Measurements from ENCODE around the gene KLHL2. TPM values are rescaled to one million over a fixed set of nuclear protein-coding genes. Genes with fewer than 3 reads are reported as not detected.

Gene KLHL2
- total and polyA plus RNA-seq, 2 experiments from 2014 or later = 7.1 to 14.8 TPM

DNA sequence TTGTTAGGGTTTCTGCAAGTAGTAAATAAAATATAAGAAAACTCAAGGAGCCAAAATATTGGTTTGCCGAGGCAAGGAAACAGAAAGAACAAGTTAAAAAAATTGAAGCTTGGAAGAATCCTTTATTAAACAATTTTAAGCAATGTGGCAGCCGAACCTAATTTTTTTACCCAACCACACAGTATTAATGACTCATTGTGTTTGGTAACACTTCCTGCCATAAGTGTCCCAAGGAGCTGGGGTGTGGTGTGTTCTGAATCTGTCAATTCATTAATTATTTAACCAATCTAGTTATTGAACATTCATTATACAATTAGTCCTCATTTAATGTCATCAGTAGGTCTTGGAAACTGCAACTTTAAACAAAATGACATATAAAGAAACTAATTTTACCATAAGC, 152.1 kb downstream of the KLHL2 start (continued):
- TF ChIP-seq, protein P1, sequence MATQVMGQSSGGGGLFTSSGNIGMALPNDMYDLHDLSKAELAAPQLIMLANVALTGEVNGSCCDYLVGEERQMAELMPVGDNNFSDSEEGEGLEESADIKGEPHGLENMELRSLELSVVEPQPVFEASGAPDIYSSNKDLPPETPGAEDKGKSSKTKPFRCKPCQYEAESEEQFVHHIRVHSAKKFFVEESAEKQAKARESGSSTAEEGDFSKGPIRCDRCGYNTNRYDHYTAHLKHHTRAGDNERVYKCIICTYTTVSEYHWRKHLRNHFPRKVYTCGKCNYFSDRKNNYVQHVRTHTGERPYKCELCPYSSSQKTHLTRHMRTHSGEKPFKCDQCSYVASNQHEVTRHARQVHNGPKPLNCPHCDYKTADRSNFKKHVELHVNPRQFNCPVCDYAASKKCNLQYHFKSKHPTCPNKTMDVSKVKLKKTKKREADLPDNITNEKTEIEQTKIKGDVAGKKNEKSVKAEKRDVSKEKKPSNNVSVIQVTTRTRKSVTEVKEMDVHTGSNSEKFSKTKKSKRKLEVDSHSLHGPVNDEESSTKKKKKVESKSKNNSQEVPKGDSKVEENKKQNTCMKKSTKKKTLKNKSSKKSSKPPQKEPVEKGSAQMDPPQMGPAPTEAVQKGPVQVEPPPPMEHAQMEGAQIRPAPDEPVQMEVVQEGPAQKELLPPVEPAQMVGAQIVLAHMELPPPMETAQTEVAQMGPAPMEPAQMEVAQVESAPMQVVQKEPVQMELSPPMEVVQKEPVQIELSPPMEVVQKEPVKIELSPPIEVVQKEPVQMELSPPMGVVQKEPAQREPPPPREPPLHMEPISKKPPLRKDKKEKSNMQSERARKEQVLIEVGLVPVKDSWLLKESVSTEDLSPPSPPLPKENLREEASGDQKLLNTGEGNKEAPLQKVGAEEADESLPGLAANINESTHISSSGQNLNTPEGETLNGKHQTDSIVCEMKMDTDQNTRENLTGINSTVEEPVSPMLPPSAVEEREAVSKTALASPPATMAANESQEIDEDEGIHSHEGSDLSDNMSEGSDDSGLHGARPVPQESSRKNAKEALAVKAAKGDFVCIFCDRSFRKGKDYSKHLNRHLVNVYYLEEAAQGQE (IDR thresholded peaks at IDR 0.05; ENCODE audit: unreplicated experiment) = no peak
- TF ChIP-seq POLR2AphosphoS5 (IDR thresholded peaks at IDR 0.05; ENCODE audit: low read depth) = no peak
- no peak for TF ChIP-seq NANOG (IDR thresholded peaks at IDR 0.05; ENCODE audit: borderline replicate concordance)
- TF ChIP-seq, protein P2, sequence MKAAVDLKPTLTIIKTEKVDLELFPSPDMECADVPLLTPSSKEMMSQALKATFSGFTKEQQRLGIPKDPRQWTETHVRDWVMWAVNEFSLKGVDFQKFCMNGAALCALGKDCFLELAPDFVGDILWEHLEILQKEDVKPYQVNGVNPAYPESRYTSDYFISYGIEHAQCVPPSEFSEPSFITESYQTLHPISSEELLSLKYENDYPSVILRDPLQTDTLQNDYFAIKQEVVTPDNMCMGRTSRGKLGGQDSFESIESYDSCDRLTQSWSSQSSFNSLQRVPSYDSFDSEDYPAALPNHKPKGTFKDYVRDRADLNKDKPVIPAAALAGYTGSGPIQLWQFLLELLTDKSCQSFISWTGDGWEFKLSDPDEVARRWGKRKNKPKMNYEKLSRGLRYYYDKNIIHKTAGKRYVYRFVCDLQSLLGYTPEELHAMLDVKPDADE (IDR thresholded peaks at IDR 0.05) = no peak
- TF ChIP-seq EZH2 (IDR thresholded peaks at IDR 0.05; ENCODE audit: low read depth, unreplicated experiment) = no peak
- TF ChIP-seq, protein P3, sequence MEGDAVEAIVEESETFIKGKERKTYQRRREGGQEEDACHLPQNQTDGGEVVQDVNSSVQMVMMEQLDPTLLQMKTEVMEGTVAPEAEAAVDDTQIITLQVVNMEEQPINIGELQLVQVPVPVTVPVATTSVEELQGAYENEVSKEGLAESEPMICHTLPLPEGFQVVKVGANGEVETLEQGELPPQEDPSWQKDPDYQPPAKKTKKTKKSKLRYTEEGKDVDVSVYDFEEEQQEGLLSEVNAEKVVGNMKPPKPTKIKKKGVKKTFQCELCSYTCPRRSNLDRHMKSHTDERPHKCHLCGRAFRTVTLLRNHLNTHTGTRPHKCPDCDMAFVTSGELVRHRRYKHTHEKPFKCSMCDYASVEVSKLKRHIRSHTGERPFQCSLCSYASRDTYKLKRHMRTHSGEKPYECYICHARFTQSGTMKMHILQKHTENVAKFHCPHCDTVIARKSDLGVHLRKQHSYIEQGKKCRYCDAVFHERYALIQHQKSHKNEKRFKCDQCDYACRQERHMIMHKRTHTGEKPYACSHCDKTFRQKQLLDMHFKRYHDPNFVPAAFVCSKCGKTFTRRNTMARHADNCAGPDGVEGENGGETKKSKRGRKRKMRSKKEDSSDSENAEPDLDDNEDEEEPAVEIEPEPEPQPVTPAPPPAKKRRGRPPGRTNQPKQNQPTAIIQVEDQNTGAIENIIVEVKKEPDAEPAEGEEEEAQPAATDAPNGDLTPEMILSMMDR (conservative IDR thresholded peaks at IDR 0.05; ENCODE audit: low read depth in 2 of 2) = no peak

DNA sequence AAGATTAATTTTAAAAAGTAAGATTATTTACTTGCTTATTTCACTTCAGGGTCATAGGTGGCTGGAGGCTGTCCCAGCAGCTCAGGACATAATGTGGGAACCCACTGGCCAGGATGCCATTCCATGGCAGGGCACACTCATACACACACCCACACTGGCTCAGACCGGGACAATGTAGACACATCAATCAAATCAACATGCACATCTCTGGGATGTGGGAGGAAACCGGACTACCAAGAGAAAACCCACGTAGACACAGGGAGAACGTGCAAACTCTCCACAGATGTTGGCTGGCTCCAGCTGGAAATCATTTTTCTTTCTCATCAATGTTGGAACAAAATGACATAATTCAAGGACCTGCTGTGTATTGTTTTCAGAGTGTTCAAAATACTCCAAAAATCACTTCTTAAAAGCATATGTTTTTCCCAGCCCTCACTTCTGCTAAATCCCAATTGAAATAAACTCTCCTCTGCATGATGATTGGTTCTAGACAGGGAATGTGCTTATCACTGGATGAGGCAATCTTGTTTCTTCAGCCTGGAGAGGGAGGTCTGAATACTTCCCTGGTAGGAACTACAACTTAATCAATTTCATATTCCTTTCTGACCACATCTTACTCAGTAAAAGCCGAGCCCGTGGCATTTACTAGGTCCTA, 152.8 kb downstream of the KLHL2 start:
- Histone ChIP-seq H3K9me2 (ENCODE audit: insufficient read depth) (no peaks in the 10 kb centered on the region; the same call in 1 of the 2 replicates), H3K4me2 (no peak overlapping the region), H3K4me1 (ENCODE audit: insufficient read depth) (no peaks in the 10 kb centered on the region), H2AFZ (no peak overlapping the region), H3K27me3 (ENCODE audit: insufficient read depth) (no peaks in the 10 kb centered on the region), H3K27ac (ENCODE audit: low read depth) (no peak overlapping the region), H3K79me2 (replicated peaks; ENCODE audit: insufficient read depth) (no peaks in the 10 kb centered on the region), H3F3A (replicated peaks; ENCODE audit: low read depth) (no peaks in the 10 kb centered on the region), H3K36me3 (ENCODE audit: insufficient read depth) (no peaks in the 10 kb centered on the region), H4K20me1 (replicated peaks; ENCODE audit: insufficient read depth) (no peaks in the 10 kb centered on the region), H3K4me3 (no peak overlapping the region)
- Mint-ChIP-seq H3K4me3 (no peak overlapping the region), H3K27me3 (ENCODE audit: insufficient read depth, low read depth, poor library complexity) (no peaks in the 10 kb centered on the region), H3K27ac (no peak overlapping the region), H3K9me3 (no peaks in the 10 kb centered on the region), H3K4me1 (no peaks in the 10 kb centered on the region), H3K36me3 (ENCODE audit: low read depth) (no peaks in the 10 kb centered on the region)
- no peak for ATAC-seq
- no peak for DNase-seq (ENCODE audit: low spot score)
- TF ChIP-seq JUNB (IDR thresholded peaks at IDR 0.05; ENCODE audit: unreplicated experiment) (no peak), EZH2 (IDR thresholded peaks at IDR 0.05; ENCODE audit: low read depth, unreplicated experiment) (no peak), EZH2phosphoT487 (IDR thresholded peaks at IDR 0.05; ENCODE audit: unreplicated experiment) (no peak), POLR2AphosphoS5 (IDR thresholded peaks at IDR 0.05; ENCODE audit: low read depth) (no peak), STAT1 (IDR thresholded peaks at IDR 0.05; ENCODE audit: unreplicated experiment) (no peak), NANOG (IDR thresholded peaks at IDR 0.05; ENCODE audit: borderline replicate concordance) (no peak), ZNF331 (CRISPR knock-in tag; IDR thresholded peaks at IDR 0.05; ENCODE audit: low read depth) (no peak), CREB1 (CRISPR knock-in tag; IDR thresholded peaks at IDR 0.05; ENCODE audit: low read depth) (no peak), ZNF114 (CRISPR knock-in tag; IDR thresholded peaks at IDR 0.05) (no peak)
- TF ChIP-seq, protein P3 (conservative IDR thresholded peaks at IDR 0.05; ENCODE audit: low read depth in 2 of 2) = no peak
- TF ChIP-seq, protein P1 (IDR thresholded peaks at IDR 0.05; ENCODE audit: unreplicated experiment) = no peak
- TF ChIP-seq, protein P2 (IDR thresholded peaks at IDR 0.05) = no peak

Data from GM23338 (cell line).